ENCODE results near the gene MAPK8IP2. TPM values are rescaled to one million over a fixed set of nuclear protein-coding genes. Genes with fewer than 3 reads are reported as not detected.

The MAPK8IP2 gene
- total RNA-seq, 1 experiment from 2014 or later = 6.4 TPM

GRCh38 chr22:50624347-50625130, 23.9 kb downstream of the MAPK8IP2 start:
- intact Hi-C loops (cut with micrococcal nuclease) = loop anchor here (5.0 kb wide), 1 partner anchor 92 kb away; the partner anchor contains the start of gene TYMP
- RAD21 ChIA-PET (ENCODE audit: low non-redundant PET in 1 of 2, low total read pairs in 2 of 2, uncharacterized antibody in 2 of 2, unreplicated experiment in 2 of 2) = no interaction called here

More at GRCh38 chr22:50624347-50625130, 23.9 kb downstream of the MAPK8IP2 start:
- H3K4me1 ChIP-seq (ENCODE audit: control insufficient read depth in 1 of 2, insufficient read depth in 2 of 2, low read length in 2 of 2) = peaks cover 12 to 54% of the 10 kb centered on the region in 2 experiments; a peak in 3 of 4 replicates
- H3K9ac ChIP-seq (ENCODE audit: low read length) = no peak overlapping the region
- H3K4me3 ChIP-seq (replicated peaks in 1 of 2; ENCODE audit: low read depth in 1 of 2, low read length in 2 of 2) = no peak overlapping the region
- no peak for TF ChIP-seq ZBTB33 (IDR thresholded peaks at IDR 0.05; ENCODE audit: extremely low read depth, insufficient replicate concordance, low read length)
- TF ChIP-seq ZNF274 (IDR thresholded peaks at IDR 0.05; ENCODE audit: low read depth, low read length) = no peak
- no peak for TF ChIP-seq POLR2A (IDR thresholded peaks at IDR 0.05; ENCODE audit: borderline replicate concordance, extremely low read depth, insufficient read depth, insufficient read length)
- TF ChIP-seq, protein P1, sequence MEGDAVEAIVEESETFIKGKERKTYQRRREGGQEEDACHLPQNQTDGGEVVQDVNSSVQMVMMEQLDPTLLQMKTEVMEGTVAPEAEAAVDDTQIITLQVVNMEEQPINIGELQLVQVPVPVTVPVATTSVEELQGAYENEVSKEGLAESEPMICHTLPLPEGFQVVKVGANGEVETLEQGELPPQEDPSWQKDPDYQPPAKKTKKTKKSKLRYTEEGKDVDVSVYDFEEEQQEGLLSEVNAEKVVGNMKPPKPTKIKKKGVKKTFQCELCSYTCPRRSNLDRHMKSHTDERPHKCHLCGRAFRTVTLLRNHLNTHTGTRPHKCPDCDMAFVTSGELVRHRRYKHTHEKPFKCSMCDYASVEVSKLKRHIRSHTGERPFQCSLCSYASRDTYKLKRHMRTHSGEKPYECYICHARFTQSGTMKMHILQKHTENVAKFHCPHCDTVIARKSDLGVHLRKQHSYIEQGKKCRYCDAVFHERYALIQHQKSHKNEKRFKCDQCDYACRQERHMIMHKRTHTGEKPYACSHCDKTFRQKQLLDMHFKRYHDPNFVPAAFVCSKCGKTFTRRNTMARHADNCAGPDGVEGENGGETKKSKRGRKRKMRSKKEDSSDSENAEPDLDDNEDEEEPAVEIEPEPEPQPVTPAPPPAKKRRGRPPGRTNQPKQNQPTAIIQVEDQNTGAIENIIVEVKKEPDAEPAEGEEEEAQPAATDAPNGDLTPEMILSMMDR (IDR thresholded peaks at IDR 0.05 in 2 of 3, conservative IDR thresholded peaks at IDR 0.05 in 1 of 3; ENCODE audit: borderline replicate concordance in 1 of 3, insufficient read depth in 1 of 3, low read depth in 2 of 3, low read length in 2 of 3) = no peak
- no peak for TF ChIP-seq CBX3 (IDR thresholded peaks at IDR 0.05; ENCODE audit: low read depth)
- no peak for TF ChIP-seq YY1 (IDR thresholded peaks at IDR 0.05; ENCODE audit: extremely low read depth, insufficient replicate concordance, low read depth, low read length)
- no peak for TF ChIP-seq TCF7L2 (IDR thresholded peaks at IDR 0.05; ENCODE audit: borderline replicate concordance, extremely low read depth, insufficient read depth, insufficient read length)
- TF ChIP-seq SP1 (IDR thresholded peaks at IDR 0.05; ENCODE audit: low read depth) = no peak
- TF ChIP-seq MAX (IDR thresholded peaks at IDR 0.05) = no peak
- TF ChIP-seq, protein P2, sequence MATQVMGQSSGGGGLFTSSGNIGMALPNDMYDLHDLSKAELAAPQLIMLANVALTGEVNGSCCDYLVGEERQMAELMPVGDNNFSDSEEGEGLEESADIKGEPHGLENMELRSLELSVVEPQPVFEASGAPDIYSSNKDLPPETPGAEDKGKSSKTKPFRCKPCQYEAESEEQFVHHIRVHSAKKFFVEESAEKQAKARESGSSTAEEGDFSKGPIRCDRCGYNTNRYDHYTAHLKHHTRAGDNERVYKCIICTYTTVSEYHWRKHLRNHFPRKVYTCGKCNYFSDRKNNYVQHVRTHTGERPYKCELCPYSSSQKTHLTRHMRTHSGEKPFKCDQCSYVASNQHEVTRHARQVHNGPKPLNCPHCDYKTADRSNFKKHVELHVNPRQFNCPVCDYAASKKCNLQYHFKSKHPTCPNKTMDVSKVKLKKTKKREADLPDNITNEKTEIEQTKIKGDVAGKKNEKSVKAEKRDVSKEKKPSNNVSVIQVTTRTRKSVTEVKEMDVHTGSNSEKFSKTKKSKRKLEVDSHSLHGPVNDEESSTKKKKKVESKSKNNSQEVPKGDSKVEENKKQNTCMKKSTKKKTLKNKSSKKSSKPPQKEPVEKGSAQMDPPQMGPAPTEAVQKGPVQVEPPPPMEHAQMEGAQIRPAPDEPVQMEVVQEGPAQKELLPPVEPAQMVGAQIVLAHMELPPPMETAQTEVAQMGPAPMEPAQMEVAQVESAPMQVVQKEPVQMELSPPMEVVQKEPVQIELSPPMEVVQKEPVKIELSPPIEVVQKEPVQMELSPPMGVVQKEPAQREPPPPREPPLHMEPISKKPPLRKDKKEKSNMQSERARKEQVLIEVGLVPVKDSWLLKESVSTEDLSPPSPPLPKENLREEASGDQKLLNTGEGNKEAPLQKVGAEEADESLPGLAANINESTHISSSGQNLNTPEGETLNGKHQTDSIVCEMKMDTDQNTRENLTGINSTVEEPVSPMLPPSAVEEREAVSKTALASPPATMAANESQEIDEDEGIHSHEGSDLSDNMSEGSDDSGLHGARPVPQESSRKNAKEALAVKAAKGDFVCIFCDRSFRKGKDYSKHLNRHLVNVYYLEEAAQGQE (IDR thresholded peaks at IDR 0.05; ENCODE audit: low read depth) = no peak
- TF ChIP-seq EGR1 (IDR thresholded peaks at IDR 0.05; ENCODE audit: low read depth) = no peak
- no peak for TF ChIP-seq RAD21 (IDR thresholded peaks at IDR 0.05; ENCODE audit: low read depth)
- no peak for TF ChIP-seq POLR2AphosphoS5 (IDR thresholded peaks at IDR 0.05; ENCODE audit: low read depth, low read length)
- TF ChIP-seq FOSL1 (IDR thresholded peaks at IDR 0.05; ENCODE audit: low read depth) = no peak
- no peak for TF ChIP-seq JUND (IDR thresholded peaks at IDR 0.05)
- TF ChIP-seq ATF3 (IDR thresholded peaks at IDR 0.05) = no peak
- no peak for TF ChIP-seq SIN3A (IDR thresholded peaks at IDR 0.05; ENCODE audit: low read depth)
- no peak for TF ChIP-seq EZH2phosphoT487 (IDR thresholded peaks at IDR 0.05; ENCODE audit: borderline replicate concordance)
- TF ChIP-seq SRF (IDR thresholded peaks at IDR 0.05; ENCODE audit: low read depth) = no peak
- no peak for TF ChIP-seq CEBPB (IDR thresholded peaks at IDR 0.05; ENCODE audit: low read depth)
- ChIA-PET CTCF (no interaction called here), POLR2A (no interaction called here)
- no peak overlapping the region for H3K27ac ChIP-seq (ENCODE audit: low read depth, low read length)
- no TSS peak for BruUV-seq (replicated peaks)
- H3K9me2 ChIP-seq (ENCODE audit: insufficient read depth) = no peaks in the 10 kb centered on the region
- ATAC-seq = no peak
- no peaks in the 10 kb centered on the region for H3K79me2 ChIP-seq (ENCODE audit: insufficient read depth, low read length)
- no peak overlapping the region for H2AFZ ChIP-seq (ENCODE audit: low read depth, low read length, poor library complexity, severe bottlenecking)
- no peaks in the 10 kb centered on the region for H4K20me1 ChIP-seq (ENCODE audit: insufficient read depth)
- DNase-seq (ENCODE audit: low read depth, low spot score) = no peak
- H3K27me3 ChIP-seq (ENCODE audit: insufficient read depth, low read length) = peaks cover 6% of the 10 kb centered on the region; the same call in 1 of the 2 replicates
- no peak overlapping the region for H3K4me2 ChIP-seq (ENCODE audit: low read length)
- no peaks in the 10 kb centered on the region for H3K36me3 ChIP-seq (ENCODE audit: control insufficient read depth in 1 of 2, insufficient read depth in 2 of 2, low read length in 2 of 2)
- no peaks in the 10 kb centered on the region for H3K9me3 ChIP-seq (ENCODE audit: control insufficient read depth in 1 of 2, insufficient read depth in 1 of 2, low read depth in 1 of 2, low read length in 2 of 2)
